H7 (cell line): ENCODE data around the gene CLDN20. TPM values are rescaled to one million over a fixed set of nuclear protein-coding genes. Genes with fewer than 3 reads are reported as not detected.
"Not testable (repeated sequence)": the region's sequence is repeated elsewhere in the genome, so short reads cannot be mapped to it uniquely, and the experiment has no call there.

Experiments used
- DNase-seq: peaks from one replicate; pipeline ENCODE4 v3.0.0; 2012
- H3K27me3 ChIP-seq: 2 replicates; pipeline ENCODE4 v1.6.0; 2011; ENCODE audit warnings: mild to moderate bottlenecking, low read length; ENCODE audit not compliant: control insufficient read depth, insufficient read depth
- H3K36me3 ChIP-seq: replicated peaks from 2 replicates; pipeline ENCODE4 v1.5.1; 2011; ENCODE audit warnings: low read length; ENCODE audit not compliant: control insufficient read depth, insufficient read depth
- H3K4me3 ChIP-seq: 2 replicates; pipeline ENCODE4 v1.5.1; 2011; ENCODE audit warnings: low read depth, mild to moderate bottlenecking, control low read depth, low read length, moderate library complexity; ENCODE audit not compliant: insufficient read depth
- total RNA-seq: library from RNA; depleted of rRNA; stranded (reverse); fragments of >200 nt; shearing (Covaris generic); gene quantifications from 2 replicates; pipeline ENCODE4 v1.2.3, GENCODE V29; 2014; rRNA removed

CLDN20 gene
- total RNA-seq, result not detected in 2 replicates

GRCh38 chr6:155263373-155264063, at the start of gene CLDN20:
CLDN20 (plus strand) TSS chr6:155264013; CDS start chr6:155275720, 11,707 bp downstream.
- Histone ChIP-seq H3K4me3 (no peak within 1 kb of the TSS), H3K27me3 (no peaks in the 10 kb centered on the region), H3K36me3 (peaks cover 10% of the 10 kb centered on the region)
- no peak for DNase-seq

GRCh38 chr6:155215906-155216305, 47.9 kb upstream of the CLDN20 start:
- H3K27me3 ChIP-seq, result no peaks in the 10 kb centered on the region
- no peaks in the 10 kb centered on the region; the same call in 1 of the 2 replicates for H3K36me3 ChIP-seq
- no peak overlapping the region for H3K4me3 ChIP-seq
- no peak for DNase-seq

- no peaks in the 10 kb centered on the region; the same call in 1 of the 2 replicates for H3K36me3 ChIP-seq
- peak; percentile 69 for DNase-seq
- H3K27me3 ChIP-seq, result no peaks in the 10 kb centered on the region
- no peak overlapping the region for H3K4me3 ChIP-seq
Measured at GRCh38 chr6:155216312-155217046, 47.3 kb upstream of the CLDN20 start.

GRCh38 chr6:155218711-155219110, 45.1 kb upstream of the CLDN20 start:
- not testable (repeated sequence) for H3K36me3 ChIP-seq, H3K27me3 ChIP-seq, H3K4me3 ChIP-seq, DNase-seq

- no peaks in the 10 kb centered on the region for H3K27me3 ChIP-seq
- DNase-seq, result no peak
- H3K36me3 ChIP-seq, result no peaks in the 10 kb centered on the region
- H3K4me3 ChIP-seq, result no peak overlapping the region
Measured at GRCh38 chr6:155219299-155219698, 44.5 kb upstream of the CLDN20 start.

GRCh38 chr6:155219858-155220301, 43.9 kb upstream of the CLDN20 start:
- H3K4me3 ChIP-seq, result no peak overlapping the region
- no peaks in the 10 kb centered on the region for H3K27me3 ChIP-seq
- H3K36me3 ChIP-seq, result no peaks in the 10 kb centered on the region
- DNase-seq, result no peak

GRCh38 chr6:155221086-155221485, 42.7 kb upstream of the CLDN20 start:
- no peak overlapping the region for H3K4me3 ChIP-seq
- DNase-seq, result no peak
- no peaks in the 10 kb centered on the region for H3K27me3 ChIP-seq
- no peaks in the 10 kb centered on the region for H3K36me3 ChIP-seq

GRCh38 chr6:155222506-155222905, 41.3 kb upstream of the CLDN20 start:
- Histone ChIP-seq H3K36me3 (no peaks in the 10 kb centered on the region), H3K27me3 (no peaks in the 10 kb centered on the region), H3K4me3 (no peak overlapping the region)
- no peak for DNase-seq

- H3K27me3 ChIP-seq, result no peaks in the 10 kb centered on the region
- H3K36me3 ChIP-seq, result no peaks in the 10 kb centered on the region
- H3K4me3 ChIP-seq, result no peak overlapping the region
- DNase-seq, result no peak
Measured at GRCh38 chr6:155223646-155224451, 40.0 kb upstream of the CLDN20 start.

GRCh38 chr6:155224618-155225017, 39.2 kb upstream of the CLDN20 start:
- Histone ChIP-seq H3K4me3 (no peak overlapping the region), H3K27me3 (no peaks in the 10 kb centered on the region), H3K36me3 (no peaks in the 10 kb centered on the region)
- no peak for DNase-seq

- Histone ChIP-seq H3K27me3 (no peaks in the 10 kb centered on the region), H3K36me3 (no peaks in the 10 kb centered on the region), H3K4me3 (no peak overlapping the region)
- no peak for DNase-seq
Measured at GRCh38 chr6:155227046-155227445, 36.8 kb upstream of the CLDN20 start.

GRCh38 chr6:155228546-155229166, 35.2 kb upstream of the CLDN20 start:
- Histone ChIP-seq H3K36me3 (no peaks in the 10 kb centered on the region), H3K27me3 (no peaks in the 10 kb centered on the region), H3K4me3 (no peak overlapping the region)
- no peak for DNase-seq

GRCh38 chr6:155230975-155231374, 32.8 kb upstream of the CLDN20 start:
- H3K36me3 ChIP-seq, DNase-seq, H3K4me3 ChIP-seq, H3K27me3 ChIP-seq: not testable (repeated sequence)

- no peak for DNase-seq
- Histone ChIP-seq H3K36me3 (no peaks in the 10 kb centered on the region), H3K4me3 (no peak overlapping the region), H3K27me3 (no peaks in the 10 kb centered on the region)
Measured at GRCh38 chr6:155232848-155233247, 31.0 kb upstream of the CLDN20 start.
